Purkinje cell (primary cell): Measurements from ENCODE around the gene SPTSSA. TPM values are rescaled to one million over a fixed set of nuclear protein-coding genes. Genes with fewer than 3 reads are reported as not detected.

ENCODE experiments used
- polyA plus RNA-seq: library from polyadenylated mRNA; unstranded; fragments of >200 nt; fragmentation: Nextera tagmentation; gene quantifications from 2 replicates; pipeline ENCODE4 v1.2.1, GENCODE V29; 2014

SPTSSA gene, protein sequence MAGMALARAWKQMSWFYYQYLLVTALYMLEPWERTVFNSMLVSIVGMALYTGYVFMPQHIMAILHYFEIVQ
- polyA plus RNA-seq: 177 and 211 TPM in 2 replicates

DNA sequence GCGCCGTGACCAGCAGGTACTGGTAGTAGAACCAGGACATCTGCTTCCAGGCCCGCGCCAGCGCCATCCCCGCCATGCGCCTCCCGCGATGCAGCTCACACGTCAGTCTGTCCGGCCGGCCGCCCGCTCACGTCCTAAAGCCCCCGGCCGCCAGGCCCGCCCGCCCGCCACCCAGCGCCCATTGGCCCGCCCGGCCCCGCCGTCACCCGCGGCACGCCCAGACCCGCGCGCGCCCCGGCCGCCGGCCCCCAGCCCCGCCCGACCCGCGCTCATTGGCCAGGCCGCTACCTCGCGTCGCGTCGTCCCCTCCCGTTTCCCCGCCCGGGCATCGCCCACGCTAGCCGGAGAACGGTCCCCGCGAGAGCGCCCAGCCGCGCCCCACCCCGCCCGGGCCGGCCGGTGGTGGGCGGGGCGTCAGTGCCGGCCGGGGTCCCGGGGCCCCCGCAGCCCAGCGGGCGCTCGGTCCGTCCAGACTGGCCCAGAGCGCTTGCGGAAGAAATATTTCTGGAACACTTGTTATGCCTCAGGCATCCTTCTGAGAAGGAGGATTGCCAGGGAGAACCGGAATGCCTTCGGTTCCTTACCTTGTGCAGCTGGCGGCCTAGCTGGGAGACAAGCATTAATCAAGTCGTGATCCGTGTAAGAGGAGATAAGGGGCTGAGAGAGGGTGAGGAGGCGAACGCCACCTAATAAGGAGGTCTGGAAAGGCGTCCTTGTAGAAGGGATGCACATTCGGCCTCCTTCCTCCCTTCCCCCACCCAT lies at the start of gene SPTSSA:
Gene SPTSSA (minus strand): TSS at position 109 of the 762 bp plus-strand sequence. CDS start 33 bp downstream, at position 76.

Other genes with a start within 250 kb of the SPTSSA start
- 161 and 198 TPM in 2 replicates for gene EAPP, start 77.5 kb upstream of the SPTSSA start, polyA plus RNA-seq
- gene SNX6, start 167.9 kb upstream of the SPTSSA start, polyA plus RNA-seq: 103 and 109 TPM in 2 replicates